GM18505 (cell line): ENCODE results near the gene PCP4.

Experiments
- ATAC-seq: cut with Tn5 transposase; IDR thresholded peaks from one replicate; pipeline ENCODE4 v1.9.1; 2021; ENCODE audit not compliant: unreplicated experiment
- POLR2A ChIP-seq: IDR thresholded peaks from 4 replicates; pipeline ENCODE4 v1.6.1; 2011; ENCODE audit warnings: borderline replicate concordance; ENCODE audit not compliant: insufficient read depth, insufficient read length; ENCODE audit errors: extremely low read depth

Gene PCP4

GRCh38 chr21:39850333-39850732 is 16.9 kb upstream of the PCP4 start:
- no peak for TF ChIP-seq POLR2A
- ATAC-seq = no peak

- no peak for ATAC-seq
These were observed 16.1 kb upstream of the PCP4 start for GRCh38 chr21:39851002-39851618.

GRCh38 chr21:39852021-39852721 is 15.1 kb upstream of the PCP4 start:
- no peak for ATAC-seq
- no peak for TF ChIP-seq POLR2A

More at GRCh38 chr21:39851002-39851618, 16.1 kb upstream of the PCP4 start:
- TF ChIP-seq POLR2A = no peak

- no peak for TF ChIP-seq POLR2A
- ATAC-seq = no peak
These were observed 14.3 kb upstream of the PCP4 start for GRCh38 chr21:39852726-39853500.

GRCh38 chr21:39854572-39854971 is 12.7 kb upstream of the PCP4 start:
- no peak for ATAC-seq
- no peak for TF ChIP-seq POLR2A

- no peak for ATAC-seq
- no peak for TF ChIP-seq POLR2A
These were observed 11.6 kb upstream of the PCP4 start for GRCh38 chr21:39855595-39855994.

GRCh38 chr21:39860600-39860999 is 6.6 kb upstream of the PCP4 start:
- no peak for TF ChIP-seq POLR2A
- no peak for ATAC-seq

- no peak for ATAC-seq
- TF ChIP-seq POLR2A = no peak
These were observed 4.1 kb upstream of the PCP4 start for GRCh38 chr21:39863111-39863510.

GRCh38 chr21:39866093-39866492 is 1.1 kb upstream of the PCP4 start:
- no peak for ATAC-seq
- no peak for TF ChIP-seq POLR2A

- no peak for ATAC-seq
- no peak for TF ChIP-seq POLR2A
These were observed 2.0 kb downstream of the PCP4 start for GRCh38 chr21:39869141-39869818.

- ATAC-seq = no peak
These were observed 6.4 kb downstream of the PCP4 start for GRCh38 chr21:39873687-39874086.

GRCh38 chr21:39874206-39874605 is 7.0 kb downstream of the PCP4 start:
- no peak for ATAC-seq
- TF ChIP-seq POLR2A = no peak

More at GRCh38 chr21:39873687-39874086, 6.4 kb downstream of the PCP4 start:
- no peak for TF ChIP-seq POLR2A

GRCh38 chr21:39874759-39875158 is 7.5 kb downstream of the PCP4 start:
- no peak for TF ChIP-seq POLR2A
- no peak for ATAC-seq
